ENCODE results near the gene ANO7. TPM values are rescaled to one million over a fixed set of nuclear protein-coding genes. Genes with fewer than 3 reads are reported as not detected.

The ANO7 gene
- total RNA-seq, 4 donors from 2014 or later = 0.50 to 0.65 (median 0.60) TPM; not detected in 1

DNA sequence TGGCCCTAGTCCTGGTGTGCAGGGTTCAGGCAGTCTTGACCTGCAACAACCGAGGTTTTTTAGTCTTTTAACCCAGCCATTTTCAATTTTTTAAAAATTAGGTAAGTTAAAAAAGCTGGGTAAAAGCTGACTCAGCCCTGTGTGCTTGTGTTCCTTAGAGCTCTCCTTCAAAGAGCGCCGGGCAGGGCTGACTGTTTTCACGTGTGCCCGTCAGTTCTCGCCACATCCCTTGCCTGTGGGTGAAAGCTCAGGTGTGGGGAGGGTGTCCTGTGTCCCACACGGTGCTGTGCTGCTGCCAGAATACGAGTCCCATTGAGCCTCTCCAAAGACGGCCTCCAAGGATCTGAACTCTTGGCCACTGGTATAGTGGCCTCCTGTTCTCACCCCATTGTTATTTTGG, 5.3 kb upstream of the ANO7 start:
- DNase-seq (ENCODE audit: low spot score) (no peak), ATAC-seq (ENCODE audit: low FRiP score) (no peak)
- no peak for TF ChIP-seq CTCF (IDR thresholded peaks at IDR 0.05)

- no peak for ATAC-seq (ENCODE audit: low FRiP score)
- no peak for TF ChIP-seq CTCF (IDR thresholded peaks at IDR 0.05)
- no peak for DNase-seq (ENCODE audit: low spot score)
These were observed 3.6 kb upstream of the ANO7 start for GRCh38 chr2:241184901-241185300.

DNA sequence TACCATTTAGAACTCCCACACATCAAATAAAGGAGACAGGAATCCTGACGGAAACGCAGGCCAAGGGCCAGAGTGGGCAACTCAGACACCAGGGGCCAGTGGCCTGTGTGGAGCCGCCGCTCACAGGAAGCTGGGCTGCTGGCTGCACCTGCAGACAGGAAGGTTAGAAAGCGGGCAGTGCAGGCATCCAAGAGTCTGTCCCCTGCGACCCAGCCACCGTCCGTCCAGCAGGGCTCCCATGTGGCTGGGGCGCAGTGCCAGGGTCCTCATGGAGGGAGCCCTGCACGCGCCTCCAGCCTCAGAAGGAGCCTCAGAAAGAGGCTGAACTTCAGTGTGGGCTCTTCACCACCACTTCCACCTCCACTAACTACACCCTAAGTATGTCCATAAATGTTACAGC, 2.5 kb upstream of the ANO7 start:
- DNase-seq (ENCODE audit: low spot score) = no peak

DNA sequence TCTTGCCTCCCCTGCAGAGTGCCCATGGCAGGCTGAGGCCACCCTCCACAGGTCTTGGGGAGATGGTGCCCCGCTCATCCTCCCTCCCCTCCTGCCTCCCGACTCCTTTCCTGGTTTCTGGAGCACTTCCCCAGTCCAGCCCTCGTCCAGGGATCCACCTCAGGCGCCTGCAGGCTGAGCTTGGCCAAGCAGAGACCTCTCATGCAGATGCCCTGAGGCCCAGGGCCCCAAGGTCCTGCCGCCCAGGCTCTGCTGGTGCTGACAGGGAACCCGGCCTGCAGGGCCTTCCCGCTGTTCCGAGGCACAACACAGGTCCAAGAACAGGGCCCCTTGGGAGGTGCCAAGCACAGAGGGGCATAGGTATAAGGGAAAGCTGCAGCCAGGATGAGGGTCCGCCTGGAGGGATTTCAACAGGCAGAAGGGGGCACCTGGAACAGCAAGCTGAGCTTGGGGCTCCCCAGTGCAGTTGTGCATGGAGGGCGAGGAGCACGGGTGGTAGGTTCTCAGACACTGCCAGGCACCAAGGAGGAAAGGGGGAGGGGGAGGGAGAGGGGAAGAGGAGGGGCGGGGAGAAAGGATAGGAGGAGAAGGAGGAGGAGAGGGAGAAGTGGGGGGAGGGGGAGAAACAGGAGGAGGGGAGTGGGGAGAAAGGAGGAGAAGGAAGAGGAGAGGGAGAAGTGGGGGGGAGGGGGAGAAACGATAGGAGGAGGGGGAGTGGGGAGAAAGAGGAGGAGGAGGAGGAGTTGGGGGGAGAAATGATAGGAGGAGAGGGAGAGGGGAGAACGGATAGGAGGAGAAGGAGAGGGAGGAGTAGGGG, 1.2 kb upstream of the ANO7 start:
- ATAC-seq (ENCODE audit: low FRiP score) (no peak), DNase-seq (ENCODE audit: low spot score) (no peak)
- TF ChIP-seq CTCF (IDR thresholded peaks at IDR 0.05) = no peak

More for the DNA sequence above, 2.5 kb upstream of the ANO7 start:
- ATAC-seq (ENCODE audit: low FRiP score) = no peak
- no peak for TF ChIP-seq CTCF (IDR thresholded peaks at IDR 0.05)

- DNase-seq (ENCODE audit: low spot score) (no peak), ATAC-seq (ENCODE audit: low FRiP score) (no peak)
- no peak for TF ChIP-seq CTCF (IDR thresholded peaks at IDR 0.05)
These were observed 601 bp upstream of the ANO7 start for GRCh38 chr2:241187918-241188234.

- ATAC-seq (ENCODE audit: low FRiP score) = no peak
- TF ChIP-seq CTCF (IDR thresholded peaks at IDR 0.05) = no peak
- DNase-seq (ENCODE audit: low spot score) = no peak
These were observed 797 bp downstream of the ANO7 start for GRCh38 chr2:241189093-241189855.

DNA sequence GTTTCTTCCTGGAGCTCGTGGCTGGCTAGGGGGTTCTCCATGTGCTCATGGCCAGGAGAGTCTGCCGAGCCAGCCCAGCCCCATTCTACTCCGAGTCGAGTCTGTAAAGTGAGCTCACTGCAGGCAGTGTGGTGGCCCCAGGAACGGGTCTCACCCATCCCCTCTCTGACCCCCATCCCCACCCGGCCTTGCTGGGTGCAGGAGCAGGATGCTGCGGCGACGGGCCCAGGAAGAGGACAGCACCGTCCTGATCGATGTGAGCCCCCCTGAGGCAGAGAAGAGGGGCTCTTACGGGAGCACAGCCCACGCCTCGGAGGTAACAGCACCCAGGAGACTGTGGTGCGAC, 1.4 kb downstream of the ANO7 start:
- ATAC-seq (ENCODE audit: low FRiP score) = no peak
- TF ChIP-seq CTCF (IDR thresholded peaks at IDR 0.05) = no peak
- no peak for DNase-seq (ENCODE audit: low spot score)

Measured in omental fat pad (tissue), 4 donors.